ENCODE data around the gene KCNK18. TPM values are rescaled to one million over a fixed set of nuclear protein-coding genes. Genes with fewer than 3 reads are reported as not detected.

Gene KCNK18
- total RNA-seq, 1 experiment from 2014 or later: not detected

DNA sequence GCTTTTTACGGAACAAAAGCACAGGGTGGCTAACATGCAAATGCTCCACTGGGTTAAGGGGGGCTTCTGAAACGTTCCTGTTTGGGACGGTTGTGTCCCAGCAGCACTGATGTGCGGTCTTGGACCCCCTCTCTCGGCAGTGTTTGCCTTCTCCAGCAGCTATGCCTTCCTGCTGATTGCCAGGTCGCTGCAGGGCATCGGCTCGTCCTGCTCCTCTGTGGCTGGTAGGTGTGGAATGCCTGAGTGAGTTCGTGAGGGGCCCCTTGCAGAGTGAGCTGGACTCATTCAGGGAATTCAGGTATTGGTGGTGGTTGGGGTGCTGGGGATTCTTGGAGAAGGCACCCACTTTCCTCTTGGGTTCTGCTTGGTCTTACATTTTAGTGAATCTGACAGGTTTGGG lies 56.6 kb downstream of the KCNK18 start:
- no TSS peak for BruUV-seq (replicated peaks)
- no peak for TF ChIP-seq CTCF (IDR thresholded peaks at IDR 0.05; ENCODE audit: unreplicated experiment)
- Mint-ChIP-seq H3K9me3 (ENCODE audit: unreplicated experiment) (no peaks in the 10 kb centered on the region), H3K4me1 (ENCODE audit: insufficient read depth, unreplicated experiment) (no peaks in the 10 kb centered on the region), H3K36me3 (ENCODE audit: insufficient read depth, unreplicated experiment) (no peaks in the 10 kb centered on the region), H3K27ac (ENCODE audit: low read depth, unreplicated experiment) (no peak overlapping the region), H3K4me3 (ENCODE audit: unreplicated experiment) (no peak overlapping the region), H3K27me3 (ENCODE audit: insufficient read depth, unreplicated experiment) (peaks cover 40% of the 10 kb centered on the region)
- intact Hi-C loops (cut with micrococcal nuclease): no loop called here
- CTCF ChIA-PET: no interaction called here
- POLR2A ChIA-PET: no interaction called here
- no peak for DNase-seq (ENCODE audit: unreplicated experiment)

- no peak for TF ChIP-seq CTCF (IDR thresholded peaks at IDR 0.05; ENCODE audit: unreplicated experiment)
- Mint-ChIP-seq H3K4me3 (ENCODE audit: unreplicated experiment) (no peak overlapping the region), H3K36me3 (ENCODE audit: insufficient read depth, unreplicated experiment) (no peaks in the 10 kb centered on the region), H3K9me3 (ENCODE audit: unreplicated experiment) (no peaks in the 10 kb centered on the region), H3K4me1 (ENCODE audit: insufficient read depth, unreplicated experiment) (no peaks in the 10 kb centered on the region), H3K27me3 (ENCODE audit: insufficient read depth, unreplicated experiment) (peaks cover 40% of the 10 kb centered on the region), H3K27ac (ENCODE audit: low read depth, unreplicated experiment) (no peak overlapping the region)
- no TSS peak for BruUV-seq (replicated peaks)
- POLR2A ChIA-PET: interaction anchor here (0.7 kb wide), 1 partner anchor 17 kb away, joined by 3 read pairs; no protein-coding TSS in a partner anchor
- no peak for DNase-seq (ENCODE audit: unreplicated experiment)
- CTCF ChIA-PET: interaction anchor here (0.6 kb wide), 1 partner anchor 781 kb away, joined by 3 read pairs; no protein-coding TSS in a partner anchor
- intact Hi-C loops (cut with micrococcal nuclease): no loop called here
Measured at GRCh38 chr10:117254338-117254737, 57.0 kb downstream of the KCNK18 start.

- no peak overlapping the region for H3K4me3 Mint-ChIP-seq (ENCODE audit: unreplicated experiment)
- H3K36me3 Mint-ChIP-seq (ENCODE audit: insufficient read depth, unreplicated experiment): no peaks in the 10 kb centered on the region
- no peaks in the 10 kb centered on the region for H3K4me1 Mint-ChIP-seq (ENCODE audit: insufficient read depth, unreplicated experiment)
- H3K27me3 Mint-ChIP-seq (ENCODE audit: insufficient read depth, unreplicated experiment): peaks cover 40% of the 10 kb centered on the region
- no peak for TF ChIP-seq CTCF (IDR thresholded peaks at IDR 0.05; ENCODE audit: unreplicated experiment)
- no TSS peak for BruUV-seq (replicated peaks)
- CTCF ChIA-PET: interaction anchor here (0.6 kb wide), 1 partner anchor 781 kb away, joined by 3 read pairs; no protein-coding TSS in a partner anchor
- intact Hi-C loops (cut with micrococcal nuclease): no loop called here
- no peaks in the 10 kb centered on the region for H3K9me3 Mint-ChIP-seq (ENCODE audit: unreplicated experiment)
- no peak for DNase-seq (ENCODE audit: unreplicated experiment)
- no peak overlapping the region for H3K27ac Mint-ChIP-seq (ENCODE audit: low read depth, unreplicated experiment)
- POLR2A ChIA-PET: interaction anchor here (0.7 kb wide), 1 partner anchor 17 kb away, joined by 3 read pairs; no protein-coding TSS in a partner anchor
Measured at GRCh38 chr10:117254774-117255735, 57.8 kb downstream of the KCNK18 start.

DNA sequence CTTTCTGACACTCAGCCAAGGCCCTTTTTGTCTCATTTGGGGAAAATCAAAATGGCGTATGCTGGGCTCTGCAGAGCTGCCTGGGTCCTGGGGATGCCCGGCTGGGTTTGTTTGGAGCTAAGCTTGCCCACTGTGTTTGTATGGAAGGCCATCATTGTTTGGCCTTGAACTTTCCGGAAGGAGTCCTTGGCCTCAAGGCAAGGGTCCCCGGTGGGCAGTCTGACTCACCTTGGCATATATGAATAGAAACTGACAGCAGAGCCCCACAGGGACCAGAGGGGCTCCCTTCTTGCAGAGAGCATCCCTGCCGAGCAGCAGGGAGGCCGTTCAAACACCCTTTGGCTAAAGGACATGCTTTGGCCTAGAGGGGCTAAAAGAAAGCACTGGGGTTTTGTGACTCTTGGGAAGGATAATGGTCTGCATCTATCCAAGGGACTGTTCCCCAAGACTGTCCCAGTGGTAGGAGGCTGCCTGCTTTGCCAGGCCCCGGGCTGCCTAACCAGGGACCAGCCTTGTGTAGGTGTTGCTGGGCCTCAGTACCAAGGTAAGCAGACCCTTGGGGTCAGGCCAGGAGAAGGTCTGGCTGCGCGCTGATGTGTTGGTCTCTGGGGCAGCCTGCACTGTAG lies 58.7 kb downstream of the KCNK18 start:
- intact Hi-C loops (cut with micrococcal nuclease): no loop called here
- Mint-ChIP-seq H3K36me3 (ENCODE audit: insufficient read depth, unreplicated experiment) (no peaks in the 10 kb centered on the region), H3K27me3 (ENCODE audit: insufficient read depth, unreplicated experiment) (peaks cover 46% of the 10 kb centered on the region), H3K4me1 (ENCODE audit: insufficient read depth, unreplicated experiment) (no peaks in the 10 kb centered on the region), H3K9me3 (ENCODE audit: unreplicated experiment) (no peaks in the 10 kb centered on the region), H3K27ac (ENCODE audit: low read depth, unreplicated experiment) (no peak overlapping the region), H3K4me3 (ENCODE audit: unreplicated experiment) (no peak overlapping the region)
- no peak for DNase-seq (ENCODE audit: unreplicated experiment)
- POLR2A ChIA-PET: no interaction called here
- no peak for TF ChIP-seq CTCF (IDR thresholded peaks at IDR 0.05; ENCODE audit: unreplicated experiment)
- CTCF ChIA-PET: no interaction called here
- no TSS peak for BruUV-seq (replicated peaks)
